HG03442 (cell line): ENCODE measurements around the gene ABT1.
A peak's percentile ranks its signal among the peaks of the same experiment; 100 is the strongest.

Experiments used
- ATAC-seq: cut with Tn5 transposase; IDR thresholded peaks from one replicate; pipeline ENCODE4 v1.9.1; 2021; ENCODE audit warnings: mild to moderate bottlenecking, moderate library complexity; ENCODE audit not compliant: unreplicated experiment

The ABT1 gene

DNA sequence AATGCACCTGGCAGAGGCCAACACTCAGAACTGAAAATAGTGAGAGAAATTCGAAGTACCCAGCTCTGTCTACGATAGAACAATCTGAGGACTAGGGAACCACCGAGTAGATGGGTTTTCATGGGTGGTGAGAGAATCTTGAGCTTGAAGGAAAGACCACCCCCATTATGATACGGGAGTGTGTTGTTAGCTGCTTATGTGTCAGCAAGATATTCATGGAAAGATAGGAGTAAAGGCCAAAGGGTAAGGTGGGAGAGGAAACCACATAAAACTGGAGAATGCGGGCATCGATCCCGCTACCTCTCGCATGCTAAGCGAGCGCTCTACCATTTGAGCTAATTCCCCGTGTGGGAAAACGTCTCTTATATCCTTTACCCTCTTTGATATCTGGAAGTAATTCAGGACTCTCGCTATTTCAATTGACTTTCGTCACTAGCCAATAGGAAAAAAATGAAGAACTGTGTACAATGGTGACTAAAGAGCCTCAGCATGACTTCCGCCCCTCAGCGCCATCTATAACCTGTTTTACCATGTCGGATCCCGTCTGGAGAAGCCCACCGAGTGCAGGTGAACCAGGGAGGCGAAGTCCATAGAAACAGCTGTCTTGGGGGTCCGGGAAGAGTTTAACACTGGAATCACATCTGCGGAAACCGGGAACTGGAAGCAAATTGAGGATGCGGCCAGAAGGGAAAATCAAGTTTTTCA is 25.0 kb upstream of the ABT1 start:
- ATAC-seq: no peak

DNA sequence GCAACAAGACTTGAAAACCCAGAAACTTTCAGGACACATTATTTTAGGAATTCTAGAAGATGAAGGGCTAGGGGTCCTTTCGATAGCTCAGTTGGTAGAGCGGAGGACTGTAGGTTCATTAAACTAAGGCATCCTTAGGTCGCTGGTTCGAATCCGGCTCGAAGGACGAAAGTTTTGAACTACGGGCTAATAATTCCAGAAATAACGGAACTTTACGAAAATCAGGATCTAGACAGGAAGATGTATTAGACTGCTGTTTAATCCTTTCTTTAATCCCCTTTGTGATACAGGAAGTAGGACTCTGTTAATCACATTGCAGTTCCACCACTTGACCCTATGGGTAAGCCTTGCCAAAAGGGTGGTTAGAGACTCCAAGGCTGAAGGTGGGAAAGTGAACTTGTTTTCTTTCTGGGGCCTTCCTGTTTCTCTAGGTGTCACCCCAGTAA is 21.2 kb upstream of the ABT1 start:
- no peak for ATAC-seq

- no peak for ATAC-seq
Observed at GRCh38 chr6:26576407-26576843, 20.3 kb upstream of the ABT1 start.

GRCh38 chr6:26576929-26577719 is 19.6 kb upstream of the ABT1 start:
- ATAC-seq: no peak

GRCh38 chr6:26577720-26578072 is 19.1 kb upstream of the ABT1 start:
- ATAC-seq: no peak

DNA sequence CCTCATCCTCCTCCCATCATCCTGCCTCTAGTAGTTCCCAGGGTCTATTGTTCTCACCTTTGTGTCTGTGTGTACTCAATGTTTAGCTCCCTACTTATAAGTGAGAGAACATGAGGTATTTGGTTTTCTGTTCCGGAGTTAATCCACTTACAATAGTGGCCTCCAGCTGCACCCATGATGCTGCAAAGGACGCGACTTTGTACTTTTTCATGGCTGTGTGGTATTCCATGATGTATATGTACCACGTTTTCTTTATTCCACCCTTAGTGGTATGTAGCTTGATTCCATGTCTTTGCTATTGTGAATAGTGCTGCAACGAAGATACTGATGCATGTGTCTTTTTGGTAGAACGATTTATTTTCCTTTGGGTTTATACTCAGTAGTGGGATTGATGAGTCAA is 18.5 kb upstream of the ABT1 start:
- no peak for ATAC-seq

GRCh38 chr6:26578741-26579140 is 18.0 kb upstream of the ABT1 start:
- ATAC-seq: no peak

DNA sequence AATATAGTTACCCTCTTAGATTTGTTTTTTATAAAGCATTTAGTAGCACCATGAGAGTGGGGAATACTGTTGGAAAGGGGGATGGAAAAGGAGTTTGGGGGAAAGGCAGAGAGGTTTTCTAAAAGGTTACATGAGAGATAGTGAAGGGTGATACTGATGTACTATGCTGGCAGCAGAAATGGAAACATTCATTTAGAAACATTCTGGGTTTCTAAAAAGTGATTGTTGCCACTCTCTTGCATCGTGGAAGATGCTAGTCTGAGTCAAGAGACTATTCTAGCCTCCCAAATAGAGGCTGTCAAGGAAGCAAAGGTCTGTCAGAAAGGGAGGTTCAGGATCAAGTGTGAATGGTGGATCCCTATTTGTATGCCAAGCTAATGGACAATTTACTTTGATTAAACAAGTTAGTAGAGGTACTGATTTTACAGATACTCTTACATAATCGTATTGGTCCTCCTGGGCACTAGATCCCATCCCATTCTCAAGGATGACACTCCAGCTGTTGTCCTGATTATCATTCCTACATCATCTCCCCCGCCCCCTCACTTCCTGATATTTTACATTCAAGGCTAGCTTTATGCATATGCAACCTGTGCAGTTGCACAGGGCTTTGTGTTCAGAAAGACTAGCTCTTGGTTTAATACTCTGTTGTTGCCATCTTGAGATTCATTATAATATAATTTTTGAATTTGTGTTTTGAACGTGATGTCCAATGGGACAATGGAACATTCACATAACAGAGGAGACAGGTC is 15.4 kb upstream of the ABT1 start:
- ATAC-seq: no peak

DNA sequence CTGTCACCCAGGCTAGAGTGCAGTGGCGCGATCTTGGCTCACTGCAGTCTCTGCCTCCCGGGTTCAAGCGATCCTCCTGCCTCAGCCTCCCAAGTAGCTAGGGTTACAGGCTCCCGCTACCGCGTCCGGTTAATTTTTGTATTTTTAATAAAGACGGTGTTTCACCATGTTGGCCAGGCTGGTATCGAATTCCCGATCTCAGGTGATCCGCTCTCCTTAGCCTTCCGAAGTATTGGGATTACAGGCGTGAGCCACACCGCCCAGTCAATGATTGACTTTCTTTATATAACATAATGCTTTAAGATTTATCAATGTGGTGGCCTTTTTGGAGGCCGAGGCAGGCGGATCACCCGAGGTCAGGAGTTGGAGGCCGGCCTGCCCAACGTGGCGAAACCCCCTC is 7.8 kb upstream of the ABT1 start:
- no peak for ATAC-seq

- no peak for ATAC-seq
Observed at GRCh38 chr6:26592649-26593048, 4.1 kb upstream of the ABT1 start.

GRCh38 chr6:26593278-26594130 is 3.2 kb upstream of the ABT1 start:
- no peak for ATAC-seq

DNA sequence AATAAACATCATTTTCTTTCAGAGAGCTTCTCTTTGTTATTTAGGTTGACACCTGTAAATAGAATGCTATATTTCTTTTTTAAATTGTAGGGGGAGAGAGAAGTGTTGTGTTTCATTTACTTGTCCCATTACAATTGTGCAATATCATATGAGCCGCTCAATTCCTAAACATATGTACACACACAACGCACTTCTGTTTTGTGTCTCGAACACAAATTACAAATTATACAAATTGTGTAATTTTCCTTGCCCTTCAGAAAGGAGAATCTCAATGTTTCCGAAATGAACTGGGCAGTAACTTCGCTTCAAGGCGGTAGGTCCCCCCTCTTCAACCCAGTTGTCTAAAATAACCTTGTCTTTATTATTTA is 2.6 kb upstream of the ABT1 start:
- no peak for ATAC-seq

DNA sequence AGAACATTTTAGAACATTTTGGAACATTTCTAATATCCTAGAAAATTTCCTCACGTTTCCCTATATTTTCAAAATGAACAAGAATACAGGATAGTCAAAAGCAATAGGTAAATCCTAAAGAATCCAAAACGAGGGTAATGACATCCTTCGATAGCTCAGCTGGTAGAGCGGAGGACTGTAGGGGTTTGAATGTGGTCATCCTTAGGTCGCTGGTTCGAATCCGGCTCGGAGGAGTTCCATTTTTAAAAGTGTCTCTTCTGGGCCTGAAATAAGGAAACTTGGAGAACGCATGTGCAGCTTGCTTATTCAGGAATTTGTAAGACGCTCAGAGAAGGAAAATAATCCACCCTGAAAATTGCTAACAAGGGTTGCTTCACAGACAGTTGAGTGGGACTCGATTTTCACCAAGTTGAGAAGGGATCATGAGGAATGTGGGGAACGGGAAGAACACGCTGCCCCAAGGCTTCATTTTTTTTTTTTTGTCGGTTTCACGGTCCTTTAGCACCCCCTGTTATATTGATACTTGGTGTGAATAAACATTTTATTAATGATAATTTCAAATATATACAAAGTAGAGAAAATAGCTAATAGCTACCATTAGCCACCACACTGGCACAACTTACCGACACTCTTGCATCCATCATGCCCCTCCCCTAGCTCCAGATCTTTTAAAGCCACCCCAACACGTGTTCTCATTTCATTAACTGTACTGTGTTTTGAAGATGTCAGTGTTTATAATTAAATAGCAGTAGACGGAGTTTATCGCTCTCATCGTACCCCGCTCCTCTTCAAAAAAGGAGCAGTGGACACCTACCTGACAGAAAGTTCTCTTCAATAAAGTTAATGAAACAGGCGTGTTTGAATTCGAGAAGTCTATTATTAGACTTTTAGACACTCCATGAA is 1.8 kb upstream of the ABT1 start:
- no peak for ATAC-seq

- peak; percentile 52 for ATAC-seq
Observed at GRCh38 chr6:26595669-26596269, 984 bp upstream of the ABT1 start.

DNA sequence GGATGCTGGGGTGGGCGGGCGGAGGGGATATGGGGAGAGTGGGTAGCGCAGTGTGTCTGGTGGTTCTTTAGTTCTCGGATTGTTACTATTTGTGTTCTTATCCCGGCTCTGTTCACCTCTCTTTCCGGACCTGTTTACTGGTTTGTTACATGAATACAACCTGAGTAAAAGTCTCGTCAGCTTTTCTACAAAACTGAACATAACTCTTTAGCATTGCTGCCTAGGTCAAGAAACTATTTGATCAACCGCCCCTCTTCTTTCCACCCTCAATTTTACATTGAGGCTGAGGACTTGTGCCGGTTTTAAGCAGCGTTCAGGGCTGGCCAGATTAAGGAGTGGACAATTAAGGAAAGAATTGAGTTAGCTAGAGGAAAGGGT is 625 bp downstream of the ABT1 start:
- ATAC-seq: no peak

GRCh38 chr6:26597821-26598220 is 1.1 kb downstream of the ABT1 start:
- ATAC-seq: no peak

GRCh38 chr6:26598267-26598666 is 1.5 kb downstream of the ABT1 start:
- ATAC-seq: no peak

- no peak for ATAC-seq
Observed at GRCh38 chr6:26599134-26599533, 2.4 kb downstream of the ABT1 start.

GRCh38 chr6:26599591-26599990 is 2.8 kb downstream of the ABT1 start:
- no peak for ATAC-seq

GRCh38 chr6:26600759-26601158 is 4.0 kb downstream of the ABT1 start:
- no peak for ATAC-seq
